H1 (cell line): Measurements from ENCODE around the gene PRKAG3. TPM values are rescaled to one million over a fixed set of nuclear protein-coding genes. Genes with fewer than 3 reads are reported as not detected.

Source experiments
- CTCF ChIA-PET: fragments of 300-600 bp; sonication (Branson Sonifier 250); formaldehyde crosslinking; loops from one replicate; lab custom pipeline; 2021; ENCODE audit not compliant: partially characterized antibody; lab: Charles Lee
- POLR2A ChIA-PET: fragments of 300-600 bp; sonication (Branson Sonifier 250); formaldehyde crosslinking; loops from one replicate; lab custom pipeline; 2021; ENCODE audit warnings: inconsistent platforms; ENCODE audit not compliant: partially characterized antibody; lab: Charles Lee
- DNase-seq, 2 experiments: peaks; one replicate each; pipeline versions ENCODE4 v3.0.0 to v3.0.0-alpha.2; 2010 to 2022; ENCODE audit warnings: low spot score in 2 of 2, low read depth in 1 of 2, mixed read lengths in 1 of 2
- FAIRE-seq: peaks from 2 replicates; lab custom pipeline; 2011; peaks lifted over from hg19 to GRCh38; lab: Jason Lieb, UNC
- H2AFZ ChIP-seq: 2 replicates; pipeline ENCODE4 v1.8.1; 2012; ENCODE audit warnings: low read length, inconsistent platforms
- H2AK5ac ChIP-seq: 2 replicates; pipeline ENCODE4 v1.6.1; 2013; ENCODE audit warnings: low read depth, low read length
- H2BK120ac ChIP-seq: replicated peaks from 2 replicates; pipeline ENCODE3; 2013; ENCODE audit warnings: low read depth, low read length, inconsistent platforms
- H2BK12ac ChIP-seq: 2 replicates; pipeline ENCODE4 v1.6.1; 2013; ENCODE audit warnings: low read depth, low read length
- H2BK15ac ChIP-seq: 2 replicates; pipeline ENCODE4 v1.6.1; 2013; ENCODE audit warnings: low read length
- H2BK20ac ChIP-seq: 2 replicates; pipeline ENCODE4 v1.6.1; 2013; ENCODE audit warnings: low read length
- H2BK5ac ChIP-seq: 2 replicates; pipeline ENCODE4 v1.6.1; 2013; ENCODE audit warnings: low read depth, low read length
- H3K14ac ChIP-seq: 2 replicates; pipeline ENCODE4 v1.6.1; 2013; ENCODE audit warnings: inconsistent platforms; ENCODE audit not compliant: insufficient read length
- H3K18ac ChIP-seq: 2 replicates; pipeline ENCODE4 v1.6.1; 2013; ENCODE audit warnings: low read length; ENCODE audit errors: extremely low read depth
- H3K23ac ChIP-seq: 2 replicates; pipeline ENCODE4 v1.6.1; 2013; ENCODE audit warnings: inconsistent platforms; ENCODE audit not compliant: insufficient read length
- H3K23me2 ChIP-seq: 2 replicates; pipeline ENCODE4 v1.6.1; 2013; ENCODE audit warnings: low read depth, low read length
- H3K27ac ChIP-seq: 2 replicates; pipeline ENCODE4 v1.6.1; 2011; ENCODE audit warnings: low read depth, low read length, inconsistent platforms
- H3K27me3 ChIP-seq, 4 experiments: replicated peaks in 1 of 4; 1 replicate in 1 of 4; 2 replicates in 3 of 4; pipeline versions ENCODE4 v1.6.1 to v1.8.1; 2011 to 2013; ENCODE audit warnings: low read length in 3 of 4, mild to moderate bottlenecking in 3 of 4, inconsistent platforms in 2 of 4, mixed read lengths in 2 of 4, moderate library complexity in 1 of 4; ENCODE audit not compliant: control insufficient read depth in 3 of 4, insufficient read depth in 3 of 4; ENCODE audit errors: extremely low read depth in 1 of 4
- H3K36me3 ChIP-seq, 4 experiments: 2 replicates each; pipeline versions ENCODE4 v1.6.1 to v1.8.1; 2011 to 2013; ENCODE audit warnings: mild to moderate bottlenecking in 4 of 4, low read length in 3 of 4, moderate library complexity in 2 of 4, control low read depth in 1 of 4, inconsistent platforms in 1 of 4; ENCODE audit not compliant: insufficient read depth in 4 of 4, control insufficient read depth in 2 of 4
- H3K4ac ChIP-seq: replicated peaks from 2 replicates; pipeline ENCODE3; 2013; ENCODE audit warnings: low read length, low read depth, mixed read lengths, inconsistent platforms; ENCODE audit not compliant: insufficient read length
- H3K4me1 ChIP-seq, 4 experiments: replicated peaks in 1 of 4; 1 replicate in 1 of 4; 2 replicates in 3 of 4; pipeline versions ENCODE4 v1.6.1 to v1.8.1; 2011 to 2013; ENCODE audit warnings: low read length in 3 of 4, inconsistent platforms in 2 of 4, mixed read lengths in 1 of 4; ENCODE audit not compliant: insufficient read depth in 4 of 4, control insufficient read depth in 3 of 4
- H3K4me2 ChIP-seq, 2 experiments: 2 replicates each; pipeline versions ENCODE4 v1.6.1 to v1.8.1; 2011 to 2013; ENCODE audit warnings: low read depth in 2 of 2, low read length in 2 of 2, control low read depth in 1 of 2, inconsistent platforms in 1 of 2, mild to moderate bottlenecking in 1 of 2; ENCODE audit not compliant: insufficient read depth in 1 of 2
- H3K4me3 ChIP-seq, 4 experiments: fragments of 200-600, 300-600 bp in 1 of 4; sonication (generic), shearing (Covaris generic), sonication (Bioruptor Twin) in 1 of 4; 2 replicates each; pipeline versions ENCODE4 v1.5.1 to v1.8.1; 2011 to 2016; ENCODE audit warnings: low read length in 4 of 4, low read depth in 3 of 4, control low read depth in 2 of 4, inconsistent platforms in 2 of 4, mild to moderate bottlenecking in 2 of 4, mixed read lengths in 1 of 4, moderate library complexity in 1 of 4; ENCODE audit not compliant: insufficient read depth in 2 of 4; ENCODE audit errors: extremely low read depth in 1 of 4
- H3K56ac ChIP-seq: replicated peaks from 2 replicates; pipeline ENCODE3; 2013; ENCODE audit warnings: low read depth, mild to moderate bottlenecking, mixed read lengths, low read length, inconsistent platforms; ENCODE audit not compliant: insufficient read length
- H3K79me1 ChIP-seq: 2 replicates; pipeline ENCODE4 v1.6.1; 2013; ENCODE audit warnings: low read depth, low read length, control low read depth
- H3K79me2 ChIP-seq, 2 experiments: 2 replicates each; pipeline versions ENCODE4 v1.6.1 to v1.8.1; 2012 to 2013; ENCODE audit warnings: low read length in 2 of 2, mild to moderate bottlenecking in 2 of 2, inconsistent platforms in 1 of 2; ENCODE audit not compliant: insufficient read depth in 2 of 2, control insufficient read depth in 1 of 2
- H3K9ac ChIP-seq, 4 experiments: replicated peaks in 1 of 4; 1 replicate in 1 of 4; 2 replicates in 3 of 4; pipeline versions ENCODE4 v1.6.1 to v1.8.1; 2011 to 2013; ENCODE audit warnings: low read depth in 3 of 4, low read length in 3 of 4, control low read depth in 2 of 4, mild to moderate bottlenecking in 2 of 4, moderate library complexity in 2 of 4, inconsistent platforms in 1 of 4; ENCODE audit errors: extremely low read depth in 1 of 4
- H3K9me3 ChIP-seq, 2 experiments: 2 replicates each; pipeline versions ENCODE4 v1.6.1 to v1.8.1; 2012 to 2013; ENCODE audit warnings: mild to moderate bottlenecking in 2 of 2, moderate library complexity in 2 of 2, control low read depth in 1 of 2, inconsistent platforms in 1 of 2, low read depth in 1 of 2, low read length in 1 of 2, mixed read lengths in 1 of 2; ENCODE audit not compliant: insufficient read depth in 2 of 2
- H4K20me1 ChIP-seq, 2 experiments: replicated peaks in 1 of 2; 2 replicates each; pipeline versions ENCODE3 to v1.8.1; 2011 to 2013; ENCODE audit warnings: inconsistent platforms in 2 of 2, low read length in 2 of 2, mild to moderate bottlenecking in 1 of 2; ENCODE audit not compliant: insufficient read depth in 2 of 2, control insufficient read depth in 1 of 2
- H4K5ac ChIP-seq: 2 replicates; pipeline ENCODE4 v1.6.1; 2013; ENCODE audit warnings: low read length, low read depth, mixed read lengths, inconsistent platforms; ENCODE audit not compliant: insufficient read length
- H4K8ac ChIP-seq: 2 replicates; pipeline ENCODE4 v1.8.0; 2013; ENCODE audit warnings: mild to moderate bottlenecking, moderate library complexity, low read length, inconsistent platforms; ENCODE audit not compliant: insufficient read depth; ENCODE audit errors: extremely low read depth
- H4K91ac ChIP-seq: replicated peaks from 2 replicates; pipeline ENCODE3; 2013; ENCODE audit warnings: low read length, mixed read lengths, inconsistent platforms; ENCODE audit not compliant: insufficient read length
- ASH2L ChIP-seq: fragments of 200-600, 300-600 bp; sonication (generic); IDR thresholded peaks from one replicate; pipeline ENCODE4 v1.7.1; 2017; ENCODE audit warnings: low read length
- KDM4A ChIP-seq: IDR thresholded peaks from one replicate; pipeline ENCODE4 v1.7.1; 2012; ENCODE audit warnings: low read depth, mild to moderate bottlenecking, moderate library complexity, low read length, inconsistent platforms; ENCODE audit not compliant: severe bottlenecking
- PHF8 ChIP-seq: fragments of 200-600 bp; sonication (generic); conservative IDR thresholded peaks from 2 replicates; pipeline ENCODE4 v1.7.1; 2012; ENCODE audit warnings: low read depth, mild to moderate bottlenecking, inconsistent platforms, low read length, moderate library complexity
- POLR2A ChIP-seq, 2 experiments: IDR thresholded peaks; 1 replicate in 1 of 2; 2 replicates in 1 of 2; pipeline ENCODE4 v1.6.1; 2011; ENCODE audit warnings: low read depth in 2 of 2, low read length in 2 of 2, mild to moderate bottlenecking in 2 of 2; ENCODE audit errors: control extremely low read depth in 1 of 2
- RFX5 ChIP-seq: IDR thresholded peaks from 2 replicates; pipeline ENCODE4 v1.6.1; 2011; ENCODE audit warnings: low read depth, low read length, improper control_type of control experiment, borderline replicate concordance
- RNF2 ChIP-seq: fragments of 200-900, 300-1000 bp; sonication (generic); IDR thresholded peaks from 2 replicates; pipeline ENCODE4 v1.7.1; 2016; ENCODE audit warnings: borderline replicate concordance, low read depth, mild to moderate bottlenecking, antibody characterized with exemption, low read length; ENCODE audit not compliant: poor library complexity, severe bottlenecking; ENCODE audit errors: missing control alignments
- SIN3A ChIP-seq, 2 experiments: IDR thresholded peaks in 1 of 2; conservative IDR thresholded peaks in 1 of 2; 2 replicates each; pipeline ENCODE4 v1.6.1; 2011 to 2012; ENCODE audit warnings: low read length in 2 of 2, improper control_type of control experiment in 1 of 2, low read depth in 1 of 2, mild to moderate bottlenecking in 1 of 2
- SP4 ChIP-seq: IDR thresholded peaks from 2 replicates; pipeline ENCODE4 v1.6.1; 2012; ENCODE audit warnings: low read length, inconsistent platforms
- SUZ12 ChIP-seq: fragments of 200-600 bp; sonication (generic); IDR thresholded peaks from 2 replicates; pipeline ENCODE4 v1.6.1; 2012; ENCODE audit warnings: mild to moderate bottlenecking, inconsistent platforms, low read length, moderate library complexity, mixed read lengths
- TAF1 ChIP-seq: IDR thresholded peaks from 2 replicates; pipeline ENCODE4 v1.6.1; 2011; ENCODE audit warnings: mild to moderate bottlenecking, low read depth, low read length
- TBP ChIP-seq: IDR thresholded peaks from 2 replicates; pipeline ENCODE4 v1.6.1; 2011; ENCODE audit warnings: low read depth, low read length, improper control_type of control experiment
- WGBS, 2 experiments: shearing (Covaris generic) in 1 of 2; methylation state at CpG; one replicate each; pipeline versions ENCODE4 v1.1.6 to v1.1.7; 2013 to 2015; ENCODE audit warnings: low lambda C conversion rate in 2 of 2, mixed read lengths in 2 of 2, inconsistent platforms in 1 of 2, low coverage in 1 of 2, missing lambda C conversion rate in 1 of 2; ENCODE audit not compliant: insufficient replicate concordance in 2 of 2, insufficient coverage in 1 of 2, insufficient read length in 1 of 2; ENCODE audit errors: extremely low coverage in 1 of 2, missing lambda C conversion rate in 1 of 2; 5-methylcytosine and 5-hydroxymethylcytosine counted together
- polyA plus RNA-seq, 7 experiments: library from polyadenylated mRNA; depleted of rRNA in 3 of 7; stranded (reverse) in 5 of 7; unstranded in 2 of 7; fragments of >200 nt in 5 of 7; fragments of 200-250 nt in 2 of 7; gene quantifications; 1 replicate in 5 of 7; 2 replicates in 1 of 7; 4 replicates in 1 of 7; pipeline versions ENCODE4 v1.2.1 to v1.2.3, GENCODE V29; 2011 to 2013; ENCODE audit warnings: missing spikeins in 2 of 7, mixed read lengths in 2 of 7
- total RNA-seq: library from RNA; stranded (reverse); fragmentation: NEBNext Ultra II Directional; extraction: Animal tissue kit (Norgen Biotek cat#: 25700); gene quantifications from 2 replicates; pipeline ENCODE4 v1.2.1, GENCODE V29; 2021

The PRKAG3 gene
- total and polyA plus RNA-seq, 2 of the 8 experiments (the other 6 are each of a cell fraction or from before 2014, with no cell fraction given), result not detected

- Histone ChIP-seq H3K4me1 (peaks cover 0 to 2% (median under 1%) of the 10 kb centered on the region in 4 experiments; a peak in 1 of 7 replicates), H3K79me1 (no peaks in the 10 kb centered on the region), H4K20me1 (peaks cover 0 to 3% of the 10 kb centered on the region in 2 experiments), H4K8ac (peak within 1 kb of the TSS; percentile 91), H3K4ac (peak within 1 kb of the TSS; percentile 69), H2AFZ (peak within 1 kb of the TSS; percentile 22; the same call in 1 of the 2 replicates), H3K4me2 (peak within 1 kb of the TSS; percentile 84 to 97), H3K18ac (peak within 1 kb of the TSS; percentile 71), H3K4me3 (peak within 1 kb of the TSS; percentile 58 to 79 (median 68)), H4K5ac (no peak within 1 kb of the TSS), H3K23ac (no peak within 1 kb of the TSS), H2BK15ac (no peak within 1 kb of the TSS), H3K36me3 (no peaks in the 10 kb centered on the region), H3K14ac (no peak within 1 kb of the TSS), H3K23me2 (peaks cover 8% of the 10 kb centered on the region), H3K27me3 (peaks cover 4 to 33% (median 25%) of the 10 kb centered on the region in 4 experiments), H3K9ac (peak within 1 kb of the TSS in 3 of 4 experiments; percentile 38 to 46 (median 42); a peak in 5 of 7 replicates), H3K56ac (peak within 1 kb of the TSS; percentile 90), H2BK120ac (no peak within 1 kb of the TSS), H2AK5ac (no peak within 1 kb of the TSS), H3K9me3 (no peaks in the 10 kb centered on the region), H4K91ac (no peak within 1 kb of the TSS), H2BK20ac (no peak within 1 kb of the TSS), H3K79me2 (no peaks in the 10 kb centered on the region), H3K27ac (no peak within 1 kb of the TSS), H2BK12ac (no peak within 1 kb of the TSS), H2BK5ac (no peak within 1 kb of the TSS)
- WGBS, 2 experiments, result 2% methylated on average over 72 of the region's 76 CpGs; no CpG with 5 or more reads in 1 of the 2 experiments
- CTCF ChIA-PET, result interaction anchor here (0.9 to 2.2 kb wide), 7 partner anchors 9 to 329 kb away, joined by 3 to 9 read pairs (median 4); no protein-coding TSS in a partner anchor
- peak in 1 of 2 experiments; percentile 70 for DNase-seq
- FAIRE-seq, result no peak
- POLR2A ChIA-PET, result interaction anchor here (1.2 to 3.5 kb wide), 3 partner anchors 14 to 60 kb away, joined by 5 to 10 read pairs (median 5); no protein-coding TSS in a partner anchor
- TF ChIP-seq TBP (peak; percentile 8; the same call in 1 of the 2 replicates), RFX5 (no peak), TAF1 (peak; percentile 49; the same call in 1 of the 2 replicates), PHF8 (peak; percentile 35; the same call in 1 of the 2 replicates), RNF2 (peak; percentile 53), SP4 (0 out of 2 replicates have a peak, but pooled peaks have one; percentile 20), SIN3A (conservative IDR thresholded peaks at IDR 0.05 in 1 of 2, IDR thresholded peaks at IDR 0.05 in 1 of 2; ENCODE audit: low read depth in 1 of 2, low read length in 2 of 2) (no peak), ASH2L (peak; percentile 43), SUZ12 (peak; percentile 68), KDM4A (peak; percentile 72), POLR2A (IDR thresholded peaks at IDR 0.05; ENCODE audit: control extremely low read depth in 1 of 2, low read depth in 2 of 2, low read length in 2 of 2) (no peak)
These were observed 49.7 kb downstream of the PRKAG3 start, which contains the start of gene CYP27A1 for GRCh38 chr2:218781691-218782527. Gene CYP27A1, plus strand, starts transcription at chr2:218782147. Its CDS starts 36 bp downstream, at chr2:218782183.
